ENCODE measurements around the gene NT5DC4. TPM values are rescaled to one million over a fixed set of nuclear protein-coding genes. Genes with fewer than 3 reads are reported as not detected.

The NT5DC4 gene
- total RNA-seq, 1 experiment from 2014 or later, result not detected

- Histone ChIP-seq H3K4me2 (ENCODE audit: low read depth, low read length, poor library complexity, severe bottlenecking) (no peak overlapping the region), H3K9ac (ENCODE audit: low read length) (no peak overlapping the region), H4K20me1 (ENCODE audit: insufficient read depth, low read depth, low read length) (no peaks in the 10 kb centered on the region), H3K36me3 (ENCODE audit: insufficient read depth, low read length) (no peaks in the 10 kb centered on the region), H3K79me2 (ENCODE audit: low read length) (no peaks in the 10 kb centered on the region), H3K4me3 (ENCODE audit: low read length) (no peak overlapping the region), H3K9me3 (ENCODE audit: low read length) (no peaks in the 10 kb centered on the region), H3K27me3 (ENCODE audit: low read length) (no peaks in the 10 kb centered on the region), H3K9me2 (replicated peaks; ENCODE audit: insufficient read depth, low read length) (no peaks in the 10 kb centered on the region), H2AFZ (ENCODE audit: low read length) (no peak overlapping the region), H3K4me1 (ENCODE audit: low read length) (peaks cover 8% of the 10 kb centered on the region), H3K27ac (ENCODE audit: low read length) (no peak overlapping the region)
- no peak for DNase-seq
Measured at GRCh38 chr2:112728029-112728362, 7.2 kb downstream of the NT5DC4 start.

- H3K4me2 ChIP-seq (ENCODE audit: low read depth, low read length, poor library complexity, severe bottlenecking), result no peak overlapping the region
- H3K9ac ChIP-seq (ENCODE audit: low read length), result no peak overlapping the region
Measured at GRCh38 chr2:112728378-112729175, 7.8 kb downstream of the NT5DC4 start.

GRCh38 chr2:112730216-112730615, 9.4 kb downstream of the NT5DC4 start:
- Histone ChIP-seq H3K36me3 (ENCODE audit: insufficient read depth, low read length) (no peaks in the 10 kb centered on the region), H3K9ac (ENCODE audit: low read length) (no peak overlapping the region), H3K9me3 (ENCODE audit: low read length) (no peaks in the 10 kb centered on the region), H3K27me3 (ENCODE audit: low read length) (no peaks in the 10 kb centered on the region), H3K79me2 (ENCODE audit: low read length) (no peaks in the 10 kb centered on the region), H3K4me1 (ENCODE audit: low read length) (peaks cover 8% of the 10 kb centered on the region), H3K9me2 (replicated peaks; ENCODE audit: insufficient read depth, low read length) (no peaks in the 10 kb centered on the region), H4K20me1 (ENCODE audit: insufficient read depth, low read depth, low read length) (no peaks in the 10 kb centered on the region), H2AFZ (ENCODE audit: low read length) (no peak overlapping the region), H3K4me2 (ENCODE audit: low read depth, low read length, poor library complexity, severe bottlenecking) (no peak overlapping the region), H3K27ac (ENCODE audit: low read length) (no peak overlapping the region), H3K4me3 (ENCODE audit: low read length) (no peak overlapping the region)
- no peak for DNase-seq

More at GRCh38 chr2:112728378-112729175, 7.8 kb downstream of the NT5DC4 start:
- no peak for DNase-seq
- no peaks in the 10 kb centered on the region for H3K36me3 ChIP-seq (ENCODE audit: insufficient read depth, low read length)
- H3K79me2 ChIP-seq (ENCODE audit: low read length), result no peaks in the 10 kb centered on the region
- H3K27ac ChIP-seq (ENCODE audit: low read length), result no peak overlapping the region
- no peak overlapping the region for H3K4me3 ChIP-seq (ENCODE audit: low read length)
- no peak overlapping the region for H2AFZ ChIP-seq (ENCODE audit: low read length)
- peaks cover 8% of the 10 kb centered on the region for H3K4me1 ChIP-seq (ENCODE audit: low read length)
- H3K9me2 ChIP-seq (replicated peaks; ENCODE audit: insufficient read depth, low read length), result no peaks in the 10 kb centered on the region
- no peaks in the 10 kb centered on the region for H3K9me3 ChIP-seq (ENCODE audit: low read length)
- H4K20me1 ChIP-seq (ENCODE audit: insufficient read depth, low read depth, low read length), result no peaks in the 10 kb centered on the region
- no peaks in the 10 kb centered on the region for H3K27me3 ChIP-seq (ENCODE audit: low read length)

GRCh38 chr2:112730791-112731190, 10.0 kb downstream of the NT5DC4 start:
- Histone ChIP-seq H2AFZ (ENCODE audit: low read length) (no peak overlapping the region), H3K4me1 (ENCODE audit: low read length) (peaks cover 8% of the 10 kb centered on the region), H4K20me1 (ENCODE audit: insufficient read depth, low read depth, low read length) (no peaks in the 10 kb centered on the region), H3K27ac (ENCODE audit: low read length) (no peak overlapping the region), H3K9me3 (ENCODE audit: low read length) (no peaks in the 10 kb centered on the region), H3K4me3 (ENCODE audit: low read length) (no peak overlapping the region), H3K9ac (ENCODE audit: low read length) (no peak overlapping the region), H3K9me2 (replicated peaks; ENCODE audit: insufficient read depth, low read length) (no peaks in the 10 kb centered on the region), H3K27me3 (ENCODE audit: low read length) (no peaks in the 10 kb centered on the region), H3K4me2 (ENCODE audit: low read depth, low read length, poor library complexity, severe bottlenecking) (no peak overlapping the region), H3K79me2 (ENCODE audit: low read length) (no peaks in the 10 kb centered on the region), H3K36me3 (ENCODE audit: insufficient read depth, low read length) (no peaks in the 10 kb centered on the region)
- no peak for DNase-seq

- Histone ChIP-seq H3K9ac (ENCODE audit: low read length) (no peak overlapping the region), H3K9me3 (ENCODE audit: low read length) (no peaks in the 10 kb centered on the region), H3K27ac (ENCODE audit: low read length) (no peak overlapping the region), H3K4me2 (ENCODE audit: low read depth, low read length, poor library complexity, severe bottlenecking) (no peak overlapping the region), H3K4me1 (ENCODE audit: low read length) (peaks cover 1% of the 10 kb centered on the region), H3K36me3 (ENCODE audit: insufficient read depth, low read length) (no peaks in the 10 kb centered on the region), H3K9me2 (replicated peaks; ENCODE audit: insufficient read depth, low read length) (no peaks in the 10 kb centered on the region), H3K27me3 (ENCODE audit: low read length) (no peaks in the 10 kb centered on the region), H3K4me3 (ENCODE audit: low read length) (no peak overlapping the region), H2AFZ (ENCODE audit: low read length) (no peak overlapping the region), H3K79me2 (ENCODE audit: low read length) (no peaks in the 10 kb centered on the region), H4K20me1 (ENCODE audit: insufficient read depth, low read depth, low read length) (no peaks in the 10 kb centered on the region)
- DNase-seq, result no peak
Measured at GRCh38 chr2:112731479-112731878, 10.7 kb downstream of the NT5DC4 start.

GRCh38 chr2:112733456-112733855, 12.6 kb downstream of the NT5DC4 start:
- no peak overlapping the region for H2AFZ ChIP-seq (ENCODE audit: low read length)
- no peaks in the 10 kb centered on the region for H3K79me2 ChIP-seq (ENCODE audit: low read length)
- H3K36me3 ChIP-seq (ENCODE audit: insufficient read depth, low read length), result peaks cover 10% of the 10 kb centered on the region; the same call in 1 of the 2 replicates
- no peak overlapping the region for H3K9ac ChIP-seq (ENCODE audit: low read length)
- no peak for DNase-seq
- H3K27ac ChIP-seq (ENCODE audit: low read length), result no peak overlapping the region
- H3K9me3 ChIP-seq (ENCODE audit: low read length), result no peaks in the 10 kb centered on the region
- no peaks in the 10 kb centered on the region for H3K27me3 ChIP-seq (ENCODE audit: low read length)
- no peaks in the 10 kb centered on the region for H3K9me2 ChIP-seq (replicated peaks; ENCODE audit: insufficient read depth, low read length)
- no peaks in the 10 kb centered on the region for H4K20me1 ChIP-seq (ENCODE audit: insufficient read depth, low read depth, low read length)
- no peak overlapping the region for H3K4me3 ChIP-seq (ENCODE audit: low read length)
- H3K4me1 ChIP-seq (ENCODE audit: low read length), result no peaks in the 10 kb centered on the region
- H3K4me2 ChIP-seq (ENCODE audit: low read depth, low read length, poor library complexity, severe bottlenecking), result no peak overlapping the region

- no peak overlapping the region for H3K4me3 ChIP-seq (ENCODE audit: low read length)
- H3K36me3 ChIP-seq (ENCODE audit: insufficient read depth, low read length), result peaks cover 13% of the 10 kb centered on the region; the same call in 1 of the 2 replicates
- no peak overlapping the region for H2AFZ ChIP-seq (ENCODE audit: low read length)
Measured at GRCh38 chr2:112733871-112734270, 13.1 kb downstream of the NT5DC4 start.

GRCh38 chr2:112737542-112738232, 16.9 kb downstream of the NT5DC4 start:
- peaks cover 45% of the 10 kb centered on the region for H3K36me3 ChIP-seq (ENCODE audit: insufficient read depth, low read length)
- no peaks in the 10 kb centered on the region for H3K4me1 ChIP-seq (ENCODE audit: low read length)
- no peaks in the 10 kb centered on the region for H3K27me3 ChIP-seq (ENCODE audit: low read length)
- no peaks in the 10 kb centered on the region for H3K9me3 ChIP-seq (ENCODE audit: low read length)
- H3K9ac ChIP-seq (ENCODE audit: low read length), result no peak overlapping the region
- no peaks in the 10 kb centered on the region for H4K20me1 ChIP-seq (ENCODE audit: insufficient read depth, low read depth, low read length)
- H3K4me3 ChIP-seq (ENCODE audit: low read length), result no peak overlapping the region
- H3K9me2 ChIP-seq (replicated peaks; ENCODE audit: insufficient read depth, low read length), result no peaks in the 10 kb centered on the region
- no peak overlapping the region for H3K27ac ChIP-seq (ENCODE audit: low read length)
- no peak overlapping the region for H2AFZ ChIP-seq (ENCODE audit: low read length)
- DNase-seq, result no peak
- no peak overlapping the region for H3K4me2 ChIP-seq (ENCODE audit: low read depth, low read length, poor library complexity, severe bottlenecking)
- no peaks in the 10 kb centered on the region for H3K79me2 ChIP-seq (ENCODE audit: low read length)

More at GRCh38 chr2:112733871-112734270, 13.1 kb downstream of the NT5DC4 start:
- Histone ChIP-seq H3K9me2 (replicated peaks; ENCODE audit: insufficient read depth, low read length) (no peaks in the 10 kb centered on the region), H3K27me3 (ENCODE audit: low read length) (no peaks in the 10 kb centered on the region), H3K9me3 (ENCODE audit: low read length) (no peaks in the 10 kb centered on the region), H3K4me2 (ENCODE audit: low read depth, low read length, poor library complexity, severe bottlenecking) (no peak overlapping the region), H3K4me1 (ENCODE audit: low read length) (no peaks in the 10 kb centered on the region), H4K20me1 (ENCODE audit: insufficient read depth, low read depth, low read length) (no peaks in the 10 kb centered on the region), H3K9ac (ENCODE audit: low read length) (no peak overlapping the region), H3K79me2 (ENCODE audit: low read length) (no peaks in the 10 kb centered on the region), H3K27ac (ENCODE audit: low read length) (no peak overlapping the region)
- no peak for DNase-seq
